ENCODE data around the gene ANO6. TPM values are rescaled to one million over a fixed set of nuclear protein-coding genes. Genes with fewer than 3 reads are reported as not detected.
A peak's percentile ranks its signal among the peaks of the same experiment; 100 is the strongest.

ANO6 gene
- total RNA-seq, 1 donor from 2014 or later = 49.0 TPM

GRCh38 chr12:45216230-45216982 is 511 bp downstream of the ANO6 start:
- Histone ChIP-seq H3K27ac (peak overlapping the region; percentile 75), H3F3A (ENCODE audit: low read depth) (peaks cover 28% of the 10 kb centered on the region), H3K4me1 (peaks cover 27% of the 10 kb centered on the region), H2AFZ (replicated peaks) (peak overlapping the region; percentile 90), H3K4me2 (peak overlapping the region; percentile 84), H3K9ac (peak overlapping the region; percentile 50), H3K4me3 (peak overlapping the region; percentile 71), H3K9me3 (ENCODE audit: low read depth) (no peaks in the 10 kb centered on the region), H3K36me3 (no peaks in the 10 kb centered on the region), H3K79me2 (ENCODE audit: low read depth) (peaks cover 54% of the 10 kb centered on the region), H3K27me3 (no peaks in the 10 kb centered on the region), H4K20me1 (ENCODE audit: low read depth) (peaks cover 10% of the 10 kb centered on the region)
- TF ChIP-seq CTCF (IDR thresholded peaks at IDR 0.05) (peak; percentile 42), EZH2phosphoT487 (IDR thresholded peaks at IDR 0.05) (peak; percentile 31), EZH2 (IDR thresholded peaks at IDR 0.05) (no peak)
- Mint-ChIP-seq H3K4me3 (peak overlapping the region; percentile 100), H3K27ac (peak overlapping the region; percentile 98), H3K36me3 (peaks cover 6% of the 10 kb centered on the region), H3K4me1 (peaks cover 27% of the 10 kb centered on the region), H3K27me3 (ENCODE audit: insufficient read depth, low read depth) (peaks cover 10% of the 10 kb centered on the region), H3K9me3 (peaks cover 4% of the 10 kb centered on the region)
- peak; percentile 81 for DNase-seq (ENCODE audit: low spot score)

GRCh38 chr12:45216983-45217485 is 1.1 kb downstream of the ANO6 start:
- H3K9me3 Mint-ChIP-seq = peaks cover 5% of the 10 kb centered on the region
- Histone ChIP-seq H2AFZ (replicated peaks) (peak overlapping the region; percentile 90), H3K79me2 (ENCODE audit: low read depth) (peaks cover 60% of the 10 kb centered on the region), H3K36me3 (no peaks in the 10 kb centered on the region), H3K27ac (peak overlapping the region; percentile 44), H3K4me1 (peaks cover 27% of the 10 kb centered on the region), H3K9me3 (ENCODE audit: low read depth) (no peaks in the 10 kb centered on the region), H4K20me1 (ENCODE audit: low read depth) (peaks cover 10% of the 10 kb centered on the region), H3F3A (ENCODE audit: low read depth) (peaks cover 28% of the 10 kb centered on the region), H3K4me3 (peak overlapping the region; percentile 71), H3K27me3 (no peaks in the 10 kb centered on the region), H3K9ac (peak overlapping the region; percentile 50), H3K4me2 (peak overlapping the region; percentile 84)
- peaks cover 28% of the 10 kb centered on the region for H3K4me1 Mint-ChIP-seq
- H3K27me3 Mint-ChIP-seq (ENCODE audit: insufficient read depth, low read depth) = peaks cover 10% of the 10 kb centered on the region
- peaks cover 7% of the 10 kb centered on the region for H3K36me3 Mint-ChIP-seq
- H3K27ac Mint-ChIP-seq = peak overlapping the region; percentile 98
- no peak for DNase-seq (ENCODE audit: low spot score)
- H3K4me3 Mint-ChIP-seq = peak overlapping the region; percentile 100
- no peak for TF ChIP-seq CTCF (IDR thresholded peaks at IDR 0.05)
- no peak for TF ChIP-seq EZH2phosphoT487 (IDR thresholded peaks at IDR 0.05)
- no peak for TF ChIP-seq EZH2 (IDR thresholded peaks at IDR 0.05)

- H3K9me3 Mint-ChIP-seq = peaks cover 5% of the 10 kb centered on the region
- H3K27me3 ChIP-seq = no peaks in the 10 kb centered on the region
- DNase-seq (ENCODE audit: low spot score) = no peak
- no peak overlapping the region for H3K27ac ChIP-seq
- H3K4me1 Mint-ChIP-seq = peaks cover 28% of the 10 kb centered on the region
- no peak overlapping the region for H3K9ac ChIP-seq
- H3K4me2 ChIP-seq = peak overlapping the region; percentile 84
- H3K27me3 Mint-ChIP-seq (ENCODE audit: insufficient read depth, low read depth) = peaks cover 10% of the 10 kb centered on the region
- H3K4me3 Mint-ChIP-seq = peak overlapping the region; percentile 100
- peaks cover 28% of the 10 kb centered on the region for H3F3A ChIP-seq (ENCODE audit: low read depth)
- peaks cover 10% of the 10 kb centered on the region for H4K20me1 ChIP-seq (ENCODE audit: low read depth)
- peak overlapping the region; percentile 54 for H3K27ac Mint-ChIP-seq
- H3K36me3 Mint-ChIP-seq = peaks cover 11% of the 10 kb centered on the region
- H2AFZ ChIP-seq (replicated peaks) = no peak overlapping the region
- no peaks in the 10 kb centered on the region for H3K9me3 ChIP-seq (ENCODE audit: low read depth)
- H3K79me2 ChIP-seq (ENCODE audit: low read depth) = peaks cover 68% of the 10 kb centered on the region
- H3K4me3 ChIP-seq = peak overlapping the region; percentile 71
- TF ChIP-seq EZH2phosphoT487 (IDR thresholded peaks at IDR 0.05) = no peak
- no peak for TF ChIP-seq CTCF (IDR thresholded peaks at IDR 0.05)
- no peak for TF ChIP-seq EZH2 (IDR thresholded peaks at IDR 0.05)
- no peaks in the 10 kb centered on the region for H3K36me3 ChIP-seq
- H3K4me1 ChIP-seq = peaks cover 27% of the 10 kb centered on the region
Observed at GRCh38 chr12:45217846-45218245, 2.0 kb downstream of the ANO6 start.

Measured in neural progenitor cell (in vitro differentiated cells).